HG03045 (cell line): ENCODE data around the gene SERPINB7.
"Not testable (repeated sequence)": the region's sequence is repeated elsewhere in the genome, so short reads cannot be mapped to it uniquely, and the experiment has no call there.

Experiments
- ATAC-seq: cut with Tn5 transposase; IDR thresholded peaks from one replicate; pipeline ENCODE4 v1.9.1; 2021; ENCODE audit warnings: mild to moderate bottlenecking, moderate library complexity; ENCODE audit not compliant: unreplicated experiment

SERPINB7 gene

GRCh38 chr18:63775166-63775730, at the start of gene SERPINB7:
TSS of gene SERPINB7 (plus strand) at chr18:63775418. CDS start at chr18:63782373, 6,955 bp downstream.
- no peak for ATAC-seq

GRCh38 chr18:63725682-63726480, 49.3 kb upstream of the SERPINB7 start:
- ATAC-seq: no peak

GRCh38 chr18:63730773-63731172, 44.4 kb upstream of the SERPINB7 start:
- ATAC-seq: no peak

- ATAC-seq: no peak
These were observed 44.0 kb upstream of the SERPINB7 start for GRCh38 chr18:63731215-63731614.

- ATAC-seq: no peak
These were observed 38.3 kb upstream of the SERPINB7 start for GRCh38 chr18:63736876-63737275.

GRCh38 chr18:63741769-63742168, 33.4 kb upstream of the SERPINB7 start:
- no peak for ATAC-seq

- no peak for ATAC-seq
These were observed 28.2 kb upstream of the SERPINB7 start for GRCh38 chr18:63747006-63747405.

- ATAC-seq: no peak
These were observed 25.7 kb upstream of the SERPINB7 start for GRCh38 chr18:63749489-63749888.

GRCh38 chr18:63752636-63753035, 22.6 kb upstream of the SERPINB7 start:
- ATAC-seq: no peak

- ATAC-seq: no peak
These were observed 21.5 kb upstream of the SERPINB7 start for GRCh38 chr18:63753676-63754075.

GRCh38 chr18:63757541-63757940, 17.7 kb upstream of the SERPINB7 start:
- ATAC-seq: no peak

GRCh38 chr18:63758615-63759240, 16.5 kb upstream of the SERPINB7 start:
- no peak for ATAC-seq

- not testable (repeated sequence) for ATAC-seq
These were observed 15.4 kb upstream of the SERPINB7 start for GRCh38 chr18:63759786-63760185.

GRCh38 chr18:63762518-63762917, 12.7 kb upstream of the SERPINB7 start:
- ATAC-seq: no peak

- ATAC-seq: no peak
These were observed 11.2 kb upstream of the SERPINB7 start for GRCh38 chr18:63763831-63764600.

- ATAC-seq: no peak
These were observed 9.4 kb upstream of the SERPINB7 start for GRCh38 chr18:63765837-63766236.

GRCh38 chr18:63773551-63773950, 1.7 kb upstream of the SERPINB7 start:
- ATAC-seq: no peak

- ATAC-seq: no peak
These were observed 707 bp upstream of the SERPINB7 start for GRCh38 chr18:63774511-63774910.

- no peak for ATAC-seq
These were observed 4.2 kb downstream of the SERPINB7 start for GRCh38 chr18:63779386-63779785.

GRCh38 chr18:63783394-63783793, 8.2 kb downstream of the SERPINB7 start:
- no peak for ATAC-seq

- no peak for ATAC-seq
These were observed 9.7 kb downstream of the SERPINB7 start for GRCh38 chr18:63784787-63785452.
